GM19438 (cell line): ENCODE results near the gene WFS1.

Experiments
- ATAC-seq: cut with Tn5 transposase; IDR thresholded peaks from one replicate; pipeline ENCODE4 v1.9.1; 2021; ENCODE audit warnings: low read depth; ENCODE audit not compliant: unreplicated experiment

Gene WFS1

GRCh38 chr4:6277935-6278800 lies 8.5 kb downstream of the WFS1 start:
- no peak for ATAC-seq

- peak; percentile 97 for ATAC-seq
Measured at GRCh38 chr4:6278801-6279197, 9.1 kb downstream of the WFS1 start.

GRCh38 chr4:6279582-6280289 lies 10.1 kb downstream of the WFS1 start:
- ATAC-seq: no peak

GRCh38 chr4:6280365-6280996 lies 10.8 kb downstream of the WFS1 start:
- no peak for ATAC-seq

GRCh38 chr4:6281436-6282313 lies 12.0 kb downstream of the WFS1 start:
- no peak for ATAC-seq

GRCh38 chr4:6282314-6282771 lies 12.7 kb downstream of the WFS1 start:
- no peak for ATAC-seq

GRCh38 chr4:6283282-6283681 lies 13.6 kb downstream of the WFS1 start:
- no peak for ATAC-seq

GRCh38 chr4:6287017-6287788 lies 17.6 kb downstream of the WFS1 start:
- no peak for ATAC-seq

- ATAC-seq: no peak
Measured at GRCh38 chr4:6288342-6288741, 18.7 kb downstream of the WFS1 start.

- no peak for ATAC-seq
Measured at GRCh38 chr4:6288871-6289270, 19.2 kb downstream of the WFS1 start.

- ATAC-seq: no peak
Measured at GRCh38 chr4:6290256-6290655, 20.6 kb downstream of the WFS1 start.

- no peak for ATAC-seq
Measured at GRCh38 chr4:6290769-6291547, 21.3 kb downstream of the WFS1 start.

- ATAC-seq: no peak
Measured at GRCh38 chr4:6291784-6292297, 22.2 kb downstream of the WFS1 start.

- no peak for ATAC-seq
Measured at GRCh38 chr4:6292376-6293096, 22.9 kb downstream of the WFS1 start.

GRCh38 chr4:6293097-6293445 lies 23.4 kb downstream of the WFS1 start:
- ATAC-seq: no peak

GRCh38 chr4:6293661-6294060 lies 24.0 kb downstream of the WFS1 start:
- ATAC-seq: no peak

- no peak for ATAC-seq
Measured at GRCh38 chr4:6294705-6295421, 25.2 kb downstream of the WFS1 start.
